ENCODE data around the gene TRIM29. TPM values are rescaled to one million over a fixed set of nuclear protein-coding genes. Genes with fewer than 3 reads are reported as not detected.

TRIM29 gene
- total and polyA plus RNA-seq, 2 of the 13 experiments (the other 11 are each of a cell fraction or from before 2014, with no cell fraction given): 0.86 TPM

DNA sequence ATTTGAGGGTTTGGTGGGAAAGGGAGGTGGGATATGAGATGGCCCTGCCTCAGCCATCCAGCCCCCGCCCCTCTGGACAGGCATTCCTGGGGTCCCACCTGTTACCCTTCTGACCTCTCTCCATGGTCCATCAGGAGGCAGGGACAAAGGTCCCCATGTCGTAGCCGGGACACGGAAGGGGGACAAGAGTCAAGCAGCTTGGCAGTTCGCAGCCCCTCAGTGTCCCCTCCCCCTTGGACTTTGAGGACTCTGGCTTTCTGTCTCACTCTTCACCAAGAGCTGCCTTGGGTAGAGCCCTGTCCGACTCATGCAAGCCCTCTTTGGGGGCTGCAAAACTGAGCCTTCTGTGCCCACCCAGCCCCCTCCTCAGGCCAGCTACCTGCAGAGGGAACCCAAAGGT lies 30.2 kb downstream of the TRIM29 start:
- POLR2A ChIA-PET: no interaction called here
- 30% methylated on average over 2 of the region's 6 CpGs for WGBS (ENCODE audit: low lambda C conversion rate)
- Histone ChIP-seq H3K4me3 (replicated peaks in 1 of 3; ENCODE audit: insufficient read depth in 1 of 3, low read depth in 2 of 3, low read length in 3 of 3) (no peak overlapping the region), H3K36me3 (replicated peaks in 1 of 2; ENCODE audit: control insufficient read depth in 1 of 2, insufficient read depth in 2 of 2, low read length in 2 of 2) (no peaks in the 10 kb centered on the region), H3K27ac (ENCODE audit: extremely low read length, insufficient read depth, low read length) (no peak overlapping the region), H3K9ac (ENCODE audit: insufficient read depth, low read depth, low read length) (no peak overlapping the region), H3K4me2 (ENCODE audit: low read depth, low read length) (no peak overlapping the region), H3K9me3 (ENCODE audit: low read length) (no peaks in the 10 kb centered on the region), H3K4me1 (ENCODE audit: insufficient read depth, low read length) (no peaks in the 10 kb centered on the region), H3K27me3 (ENCODE audit: control insufficient read depth in 1 of 2, insufficient read depth in 2 of 2, low read length in 2 of 2) (peaks cover 4 to 56% of the 10 kb centered on the region in 2 experiments; a peak in 4 of 5 replicates), H4K20me1 (ENCODE audit: insufficient read depth, low read length) (no peaks in the 10 kb centered on the region; the same call in 1 of the 2 replicates), H3K79me2 (ENCODE audit: insufficient read depth, low read length) (no peaks in the 10 kb centered on the region), H2AFZ (ENCODE audit: low read length) (no peak overlapping the region)
- BruUV-seq (replicated peaks): no TSS peak
- DNase-seq (ENCODE audit: low spot score): no peak
- intact Hi-C loops (cut with micrococcal nuclease; ENCODE audit: unreplicated experiment): loop anchor here (1.0 kb wide), 3 partner anchors 441 to 626 kb away; no protein-coding TSS in a partner anchor
- CTCF ChIA-PET (ENCODE audit: low intra/inter-chr PET ratio, low total read pairs): interaction anchor here (0.9 to 1.3 kb wide), 2 partner anchors 367 to 441 kb away, joined by 3 to 7 read pairs; no protein-coding TSS in a partner anchor
- in situ Hi-C loops (cut with HindIII; ENCODE audit: extremely low pct_ligation_motif_present, low pct_unique_long_range_greater_than_20kb): loop anchor here (10.0 kb wide), 2 partner anchors 443 to 623 kb away; no protein-coding TSS in a partner anchor
- FAIRE-seq: no peak
- ATAC-seq: no peak
- TF ChIP-seq ZNF530 (CRISPR knock-in tag; IDR thresholded peaks at IDR 0.05; ENCODE audit: low read depth): no peak
- no peak for TF ChIP-seq SRSF4 (IDR thresholded peaks at IDR 0.05; ENCODE audit: low read depth, low read length, poor library complexity, severe bottlenecking)
- TF ChIP-seq ZNF383 (CRISPR knock-in tag; IDR thresholded peaks at IDR 0.05; ENCODE audit: borderline replicate concordance): no peak
- TF ChIP-seq, protein P1, sequence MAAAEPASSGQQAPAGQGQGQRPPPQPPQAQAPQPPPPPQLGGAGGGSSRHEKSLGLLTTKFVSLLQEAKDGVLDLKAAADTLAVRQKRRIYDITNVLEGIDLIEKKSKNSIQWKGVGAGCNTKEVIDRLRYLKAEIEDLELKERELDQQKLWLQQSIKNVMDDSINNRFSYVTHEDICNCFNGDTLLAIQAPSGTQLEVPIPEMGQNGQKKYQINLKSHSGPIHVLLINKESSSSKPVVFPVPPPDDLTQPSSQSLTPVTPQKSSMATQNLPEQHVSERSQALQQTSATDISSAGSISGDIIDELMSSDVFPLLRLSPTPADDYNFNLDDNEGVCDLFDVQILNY (CRISPR knock-in tag; conservative IDR thresholded peaks at IDR 0.05): no peak
- TF ChIP-seq ZNF501 (CRISPR knock-in tag; IDR thresholded peaks at IDR 0.05): no peak
- TF ChIP-seq ZNF777 (CRISPR knock-in tag; IDR thresholded peaks at IDR 0.05): no peak
- TF ChIP-seq, protein P2, sequence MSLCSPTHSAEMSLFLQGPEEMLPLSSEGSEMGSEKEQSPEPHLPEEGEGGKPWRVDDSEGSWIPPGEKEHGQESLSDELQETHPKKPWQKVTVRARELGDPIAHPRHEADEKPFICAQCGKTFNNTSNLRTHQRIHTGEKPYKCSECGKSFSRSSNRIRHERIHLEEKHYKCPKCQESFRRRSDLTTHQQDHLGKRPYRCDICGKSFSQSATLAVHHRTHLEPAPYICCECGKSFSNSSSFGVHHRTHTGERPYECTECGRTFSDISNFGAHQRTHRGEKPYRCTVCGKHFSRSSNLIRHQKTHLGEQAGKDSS (CRISPR knock-in tag; IDR thresholded peaks at IDR 0.05; ENCODE audit: borderline replicate concordance, low read depth): no peak
- no peak for TF ChIP-seq HMG20A (CRISPR knock-in tag; IDR thresholded peaks at IDR 0.05; ENCODE audit: borderline replicate concordance)
- TF ChIP-seq, protein P3, sequence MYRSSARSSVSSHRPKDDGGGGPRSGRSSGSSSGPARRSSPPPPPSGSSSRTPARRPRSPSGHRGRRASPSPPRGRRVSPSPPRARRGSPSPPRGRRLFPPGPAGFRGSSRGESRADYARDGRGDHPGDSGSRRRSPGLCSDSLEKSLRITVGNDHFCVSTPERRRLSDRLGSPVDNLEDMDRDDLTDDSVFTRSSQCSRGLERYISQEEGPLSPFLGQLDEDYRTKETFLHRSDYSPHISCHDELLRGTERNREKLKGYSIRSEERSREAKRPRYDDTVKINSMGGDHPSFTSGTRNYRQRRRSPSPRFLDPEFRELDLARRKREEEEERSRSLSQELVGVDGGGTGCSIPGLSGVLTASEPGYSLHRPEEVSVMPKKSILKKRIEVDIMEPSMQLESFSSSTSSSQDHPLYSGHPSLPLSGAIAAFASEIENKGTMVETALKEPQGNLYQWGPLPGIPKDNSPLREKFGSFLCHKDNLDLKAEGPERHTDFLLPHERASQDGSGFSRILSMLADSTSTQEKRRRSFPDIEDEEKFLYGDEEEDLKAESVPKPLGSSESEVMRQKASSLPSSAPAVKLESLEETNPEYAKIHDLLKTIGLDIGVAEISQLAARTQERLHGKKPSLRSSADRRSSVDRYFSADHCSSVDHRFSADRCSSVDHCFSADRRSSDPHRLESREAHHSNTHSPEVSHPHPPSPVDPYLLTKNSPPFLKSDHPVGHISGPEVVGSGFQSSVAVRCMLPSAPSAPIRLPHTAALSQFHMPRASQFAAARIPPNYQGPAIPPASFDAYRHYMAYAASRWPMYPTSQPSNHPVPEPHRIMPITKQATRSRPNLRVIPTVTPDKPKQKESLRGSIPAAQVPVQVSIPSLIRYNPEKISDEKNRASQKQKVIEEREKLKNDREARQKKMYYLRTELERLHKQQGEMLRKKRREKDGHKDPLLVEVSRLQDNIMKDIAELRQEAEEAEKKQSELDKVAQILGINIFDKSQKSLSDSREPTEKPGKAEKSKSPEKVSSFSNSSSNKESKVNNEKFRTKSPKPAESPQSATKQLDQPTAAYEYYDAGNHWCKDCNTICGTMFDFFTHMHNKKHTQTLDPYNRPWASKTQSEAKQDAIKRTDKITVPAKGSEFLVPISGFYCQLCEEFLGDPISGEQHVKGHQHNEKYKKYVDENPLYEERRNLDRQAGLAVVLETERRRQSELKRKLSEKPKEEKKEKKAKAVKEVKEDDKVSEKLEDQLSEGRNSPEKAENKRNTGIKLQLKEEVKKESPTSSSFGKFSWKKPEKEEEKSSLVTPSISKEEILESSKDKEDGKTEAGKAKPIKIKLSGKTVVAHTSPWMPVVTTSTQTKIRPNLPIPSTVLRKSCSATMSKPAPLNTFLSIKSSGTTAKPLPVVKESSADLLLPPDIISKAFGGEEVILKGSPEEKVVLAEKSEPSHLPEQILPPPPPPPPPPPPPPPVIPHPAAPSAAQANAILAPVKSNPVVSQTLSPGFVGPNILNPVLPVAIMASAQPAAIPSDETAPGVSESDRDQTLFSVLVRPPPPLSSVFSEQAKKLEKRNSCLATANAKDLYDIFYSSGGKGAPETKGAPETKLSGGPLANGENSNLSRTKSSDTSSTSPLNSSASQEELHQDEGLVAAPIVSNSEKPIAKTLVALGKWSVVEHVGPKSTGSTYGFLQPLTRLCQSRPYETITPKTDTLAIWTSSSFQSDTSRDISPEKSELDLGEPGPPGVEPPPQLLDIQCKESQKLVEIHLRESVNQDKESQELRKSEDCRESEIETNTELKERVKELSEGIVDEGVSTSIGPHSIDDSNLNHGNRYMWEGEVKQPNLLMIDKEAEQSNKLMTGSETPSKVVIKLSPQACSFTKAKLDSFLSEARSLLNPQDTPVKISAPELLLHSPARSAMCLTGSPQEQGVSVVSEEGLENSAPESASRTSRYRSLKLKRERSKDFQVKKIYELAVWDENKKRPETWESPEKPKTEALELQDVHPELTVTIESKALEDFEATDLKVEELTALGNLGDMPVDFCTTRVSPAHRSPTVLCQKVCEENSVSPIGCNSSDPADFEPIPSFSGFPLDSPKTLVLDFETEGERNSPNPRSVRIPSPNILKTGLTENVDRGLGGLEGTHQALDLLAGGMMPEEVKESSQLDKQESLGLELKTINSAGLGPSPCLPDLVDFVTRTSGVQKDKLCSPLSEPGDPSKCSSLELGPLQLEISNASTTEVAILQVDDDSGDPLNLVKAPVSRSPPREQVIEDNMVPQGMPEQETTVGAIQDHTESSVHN (CRISPR knock-in tag; IDR thresholded peaks at IDR 0.05): no peak
- no peak for TF ChIP-seq MAZ (IDR thresholded peaks at IDR 0.05; ENCODE audit: borderline replicate concordance, low read depth, low read length)
- TF ChIP-seq MAZ (CRISPR knock-in tag; IDR thresholded peaks at IDR 0.05; ENCODE audit: low read depth): no peak
- TF ChIP-seq MATR3 (CRISPR knock-in tag; IDR thresholded peaks at IDR 0.05): no peak
- TF ChIP-seq, protein P4, sequence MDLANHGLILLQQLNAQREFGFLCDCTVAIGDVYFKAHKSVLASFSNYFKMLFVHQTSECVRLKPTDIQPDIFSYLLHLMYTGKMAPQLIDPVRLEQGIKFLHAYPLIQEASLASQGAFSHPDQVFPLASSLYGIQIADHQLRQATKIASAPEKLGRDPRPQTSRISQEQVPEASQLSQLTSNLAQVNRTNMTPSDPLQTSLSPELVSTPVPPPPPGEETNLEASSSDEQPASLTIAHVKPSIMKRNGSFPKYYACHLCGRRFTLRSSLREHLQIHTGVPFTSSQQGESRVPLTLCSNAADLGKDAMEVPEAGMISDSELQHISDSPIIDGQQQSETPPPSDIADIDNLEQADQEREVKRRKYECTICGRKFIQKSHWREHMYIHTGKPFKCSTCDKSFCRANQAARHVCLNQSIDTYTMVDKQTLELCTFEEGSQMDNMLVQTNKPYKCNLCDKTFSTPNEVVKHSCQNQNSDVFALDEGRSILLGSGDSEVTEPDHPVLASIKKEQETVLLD (CRISPR knock-in tag; IDR thresholded peaks at IDR 0.05; ENCODE audit: low read depth): no peak

All from HepG2 (cell line).